HepG2 (cell line): ENCODE results near the gene PXMP4. TPM values are rescaled to one million over a fixed set of nuclear protein-coding genes. Genes with fewer than 3 reads are reported as not detected.
A peak's percentile ranks its signal among the peaks of the same experiment; 100 is the strongest.

Source experiments
- ERF ChIP-seq: IDR thresholded peaks from 2 replicates; pipeline ENCODE4 v1.6.1; 2018; ENCODE audit warnings: missing biosample characterization, missing genetic modification reagents
- IKZF4 ChIP-seq: sonication (generic); formaldehyde crosslinking; IDR thresholded peaks from 2 replicates; pipeline ENCODE4 v1.5.1; 2020; ENCODE audit warnings: borderline replicate concordance, mild to moderate bottlenecking, low read depth, missing genetic modification reagents; ENCODE audit errors: not compliant biosample characterization
- JARID2 ChIP-seq: sonication (generic); formaldehyde crosslinking; IDR thresholded peaks from 2 replicates; pipeline ENCODE4 v1.8.1; 2023; ENCODE audit warnings: missing genetic modification reagents, inconsistent platforms; ENCODE audit not compliant: insufficient replicate concordance
- KLF16 ChIP-seq, 2 experiments: sonication (generic) in 1 of 2; formaldehyde crosslinking in 1 of 2; IDR thresholded peaks; 2 replicates each; pipeline versions ENCODE4 v1.6.1 to v1.8.0; 2016 to 2023; ENCODE audit warnings: missing genetic modification reagents in 2 of 2, missing compliant biosample characterization in 1 of 2
- MIER3 ChIP-seq: IDR thresholded peaks from 2 replicates; pipeline ENCODE4 v1.6.1; 2016; ENCODE audit warnings: missing compliant biosample characterization, borderline replicate concordance
- RBM39 ChIP-seq: fragments of 200-400 bp; formaldehyde crosslinking; IDR thresholded peaks from one replicate; pipeline ENCODE4 v1.6.1; 2018; ENCODE audit warnings: antibody characterized with exemption, mild to moderate bottlenecking, low read depth, low read length; ENCODE audit not compliant: poor library complexity, severe bottlenecking
- SUZ12 ChIP-seq: fragments of 150-350 bp; IDR thresholded peaks from 2 replicates; pipeline ENCODE4 v1.6.1; 2014; ENCODE audit warnings: low read depth, low read length
- TAF15 ChIP-seq: fragments of 200-400 bp; formaldehyde crosslinking; IDR thresholded peaks from one replicate; pipeline ENCODE4 v1.6.1; 2018; ENCODE audit warnings: mild to moderate bottlenecking, low read depth, low read length; ENCODE audit not compliant: poor library complexity, severe bottlenecking
- TBX2 ChIP-seq: sonication (generic); formaldehyde crosslinking; IDR thresholded peaks from 2 replicates; pipeline ENCODE4 v1.5.0; 2020; ENCODE audit warnings: missing genetic modification reagents, mild to moderate bottlenecking, borderline replicate concordance
- ZFP90 ChIP-seq: sonication (generic); formaldehyde crosslinking; IDR thresholded peaks from 2 replicates; pipeline ENCODE4 v1.8.0; 2022; ENCODE audit warnings: missing genetic modification reagents, mild to moderate bottlenecking, inconsistent platforms, borderline replicate concordance
- ZFY ChIP-seq: sonication (generic); formaldehyde crosslinking; IDR thresholded peaks from 2 replicates; pipeline ENCODE4 v1.4.0; 2020; ENCODE audit warnings: missing genetic modification reagents
- ZNF432 ChIP-seq: sonication (generic); formaldehyde crosslinking; IDR thresholded peaks from 2 replicates; pipeline ENCODE4 v1.5.0; 2020; ENCODE audit warnings: missing genetic modification reagents, mild to moderate bottlenecking, borderline replicate concordance
- ZNF7 ChIP-seq: IDR thresholded peaks from 2 replicates; pipeline ENCODE4 v1.6.1; 2016; ENCODE audit warnings: missing biosample characterization, missing genetic modification reagents
- polyA plus RNA-seq, 8 experiments: library from polyadenylated mRNA; depleted of rRNA in 3 of 8; stranded (reverse) in 7 of 8; unstranded in 1 of 8; fragments of >200 nt; fragmentation: Illumina TruSeq in 4 of 8; extraction: Trizol in 4 of 8; gene quantifications; 2 replicates each; pipeline versions ENCODE4 v1.2.1 to v1.2.3, GENCODE V29; 2011 to 2016; ENCODE audit warnings: low read depth in 4 of 8, missing spikeins in 1 of 8, mixed read lengths in 1 of 8; ENCODE audit not compliant: insufficient read depth in 1 of 8
- total RNA-seq, 5 experiments: library from RNA; depleted of rRNA; stranded (reverse); fragments of >200 nt; fragmentation: Illumina TruSeq; extraction: Trizol; gene quantifications; 2 replicates each; pipeline ENCODE4 v1.2.3, GENCODE V29; 2016; ENCODE audit warnings: low read depth in 1 of 5
- TF ChIP-seq, protein P1 (sequence below): IDR thresholded peaks from 2 replicates; pipeline ENCODE4 v1.6.1; 2012; ENCODE audit warnings: low read length, improper control_type of control experiment
- TF ChIP-seq, protein P2 (sequence below): sonication (generic); formaldehyde crosslinking; IDR thresholded peaks from 2 replicates; pipeline ENCODE4 v1.4.0; 2020; ENCODE audit warnings: low read depth, mild to moderate bottlenecking, missing genetic modification reagents
- TF ChIP-seq, protein P3 (sequence below): IDR thresholded peaks from 2 replicates; pipeline ENCODE4 v1.6.1; 2016; ENCODE audit warnings: mild to moderate bottlenecking, missing biosample characterization, missing genetic modification reagents
- TF ChIP-seq, protein P4 (sequence below): IDR thresholded peaks from 2 replicates; pipeline ENCODE4 v1.4.0; 2020; ENCODE audit warnings: mild to moderate bottlenecking, missing genetic modification reagents
- TF ChIP-seq, protein P5 (sequence below): sonication (generic); formaldehyde crosslinking; IDR thresholded peaks from 2 replicates; pipeline ENCODE4 v1.5.0; 2020; ENCODE audit warnings: missing genetic modification reagents

Gene PXMP4
- total and polyA plus RNA-seq, 2 of the 13 experiments (the other 11 are each of a cell fraction or from before 2014, with no cell fraction given) = not detected

DNA sequence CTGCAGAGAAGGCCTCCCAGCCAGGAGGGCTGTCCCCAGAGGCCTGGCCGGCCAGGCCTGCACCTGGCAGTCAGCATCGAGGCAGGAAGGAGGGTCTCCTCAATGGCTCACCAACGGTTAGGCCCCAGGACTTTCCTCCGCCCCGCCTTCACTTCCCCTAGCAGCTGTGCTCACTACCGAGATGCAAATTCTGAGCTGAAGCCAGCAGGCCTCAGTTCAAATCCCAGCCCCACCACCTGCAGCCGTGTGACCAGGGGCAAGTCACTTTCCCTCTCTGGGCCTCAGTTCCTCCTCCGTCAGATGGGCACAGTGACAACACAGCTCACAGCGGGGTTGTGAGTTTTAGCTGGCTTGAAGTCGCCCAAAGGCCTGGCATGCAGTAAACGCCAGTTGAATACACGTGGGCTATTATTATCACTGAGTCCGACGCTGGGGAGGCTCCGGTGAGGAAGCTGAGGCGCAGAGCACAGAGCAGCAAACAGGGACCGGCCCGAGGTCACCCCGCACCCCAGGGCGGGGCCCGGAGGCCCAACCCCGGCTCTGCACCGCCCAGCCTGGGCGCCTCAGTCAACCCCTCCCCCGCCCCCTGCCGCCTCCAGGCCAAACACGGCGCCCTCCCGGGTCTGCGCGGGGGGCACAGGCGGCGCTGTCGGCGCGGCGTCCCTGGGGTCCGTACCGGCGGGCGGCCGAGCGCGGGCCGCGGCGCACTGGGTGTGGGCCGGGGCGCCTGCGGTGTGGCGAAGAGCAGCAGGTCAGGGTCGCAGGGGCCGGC lies 34.6 kb downstream of the PXMP4 start (continued):
- TF ChIP-seq JARID2 (no peak), TBX2 (peak; percentile 52; the same call in 1 of the 2 replicates), ZFP90 (CRISPR knock-in tag) (peak; percentile 85; the same call in 1 of the 2 replicates), ZFY (CRISPR knock-in tag) (peak; percentile 86), ZNF432 (CRISPR knock-in tag) (no peak), IKZF4 (CRISPR knock-in tag) (peak; percentile 24), MIER3 (no peak), SUZ12 (no peak), ERF (CRISPR knock-in tag) (0 out of 2 replicates have a peak, but pooled peaks have one; percentile 13), TAF15 (no peak), KLF16 (CRISPR knock-in tag; IDR thresholded peaks at IDR 0.05) (no peak; a peak in 1 of 4 replicates), ZNF7 (CRISPR knock-in tag) (no peak), RBM39 (peak; percentile 56)
- TF ChIP-seq, protein P1, sequence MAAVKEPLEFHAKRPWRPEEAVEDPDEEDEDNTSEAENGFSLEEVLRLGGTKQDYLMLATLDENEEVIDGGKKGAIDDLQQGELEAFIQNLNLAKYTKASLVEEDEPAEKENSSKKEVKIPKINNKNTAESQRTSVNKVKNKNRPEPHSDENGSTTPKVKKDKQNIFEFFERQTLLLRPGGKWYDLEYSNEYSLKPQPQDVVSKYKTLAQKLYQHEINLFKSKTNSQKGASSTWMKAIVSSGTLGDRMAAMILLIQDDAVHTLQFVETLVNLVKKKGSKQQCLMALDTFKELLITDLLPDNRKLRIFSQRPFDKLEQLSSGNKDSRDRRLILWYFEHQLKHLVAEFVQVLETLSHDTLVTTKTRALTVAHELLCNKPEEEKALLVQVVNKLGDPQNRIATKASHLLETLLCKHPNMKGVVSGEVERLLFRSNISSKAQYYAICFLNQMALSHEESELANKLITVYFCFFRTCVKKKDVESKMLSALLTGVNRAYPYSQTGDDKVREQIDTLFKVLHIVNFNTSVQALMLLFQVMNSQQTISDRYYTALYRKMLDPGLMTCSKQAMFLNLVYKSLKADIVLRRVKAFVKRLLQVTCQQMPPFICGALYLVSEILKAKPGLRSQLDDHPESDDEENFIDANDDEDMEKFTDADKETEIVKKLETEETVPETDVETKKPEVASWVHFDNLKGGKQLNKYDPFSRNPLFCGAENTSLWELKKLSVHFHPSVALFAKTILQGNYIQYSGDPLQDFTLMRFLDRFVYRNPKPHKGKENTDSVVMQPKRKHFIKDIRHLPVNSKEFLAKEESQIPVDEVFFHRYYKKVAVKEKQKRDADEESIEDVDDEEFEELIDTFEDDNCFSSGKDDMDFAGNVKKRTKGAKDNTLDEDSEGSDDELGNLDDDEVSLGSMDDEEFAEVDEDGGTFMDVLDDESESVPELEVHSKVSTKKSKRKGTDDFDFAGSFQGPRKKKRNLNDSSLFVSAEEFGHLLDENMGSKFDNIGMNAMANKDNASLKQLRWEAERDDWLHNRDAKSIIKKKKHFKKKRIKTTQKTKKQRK = no peak
- TF ChIP-seq, protein P2, sequence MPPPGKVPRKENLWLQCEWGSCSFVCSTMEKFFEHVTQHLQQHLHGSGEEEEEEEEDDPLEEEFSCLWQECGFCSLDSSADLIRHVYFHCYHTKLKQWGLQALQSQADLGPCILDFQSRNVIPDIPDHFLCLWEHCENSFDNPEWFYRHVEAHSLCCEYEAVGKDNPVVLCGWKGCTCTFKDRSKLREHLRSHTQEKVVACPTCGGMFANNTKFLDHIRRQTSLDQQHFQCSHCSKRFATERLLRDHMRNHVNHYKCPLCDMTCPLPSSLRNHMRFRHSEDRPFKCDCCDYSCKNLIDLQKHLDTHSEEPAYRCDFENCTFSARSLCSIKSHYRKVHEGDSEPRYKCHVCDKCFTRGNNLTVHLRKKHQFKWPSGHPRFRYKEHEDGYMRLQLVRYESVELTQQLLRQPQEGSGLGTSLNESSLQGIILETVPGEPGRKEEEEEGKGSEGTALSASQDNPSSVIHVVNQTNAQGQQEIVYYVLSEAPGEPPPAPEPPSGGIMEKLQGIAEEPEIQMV (CRISPR knock-in tag) = no peak; the same call in 1 of the 2 replicates
- TF ChIP-seq, protein P3, sequence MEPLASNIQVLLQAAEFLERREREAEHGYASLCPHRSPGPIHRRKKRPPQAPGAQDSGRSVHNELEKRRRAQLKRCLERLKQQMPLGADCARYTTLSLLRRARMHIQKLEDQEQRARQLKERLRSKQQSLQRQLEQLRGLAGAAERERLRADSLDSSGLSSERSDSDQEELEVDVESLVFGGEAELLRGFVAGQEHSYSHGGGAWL (CRISPR knock-in tag) = no peak; the same call in 1 of the 2 replicates
- TF ChIP-seq, protein P4, sequence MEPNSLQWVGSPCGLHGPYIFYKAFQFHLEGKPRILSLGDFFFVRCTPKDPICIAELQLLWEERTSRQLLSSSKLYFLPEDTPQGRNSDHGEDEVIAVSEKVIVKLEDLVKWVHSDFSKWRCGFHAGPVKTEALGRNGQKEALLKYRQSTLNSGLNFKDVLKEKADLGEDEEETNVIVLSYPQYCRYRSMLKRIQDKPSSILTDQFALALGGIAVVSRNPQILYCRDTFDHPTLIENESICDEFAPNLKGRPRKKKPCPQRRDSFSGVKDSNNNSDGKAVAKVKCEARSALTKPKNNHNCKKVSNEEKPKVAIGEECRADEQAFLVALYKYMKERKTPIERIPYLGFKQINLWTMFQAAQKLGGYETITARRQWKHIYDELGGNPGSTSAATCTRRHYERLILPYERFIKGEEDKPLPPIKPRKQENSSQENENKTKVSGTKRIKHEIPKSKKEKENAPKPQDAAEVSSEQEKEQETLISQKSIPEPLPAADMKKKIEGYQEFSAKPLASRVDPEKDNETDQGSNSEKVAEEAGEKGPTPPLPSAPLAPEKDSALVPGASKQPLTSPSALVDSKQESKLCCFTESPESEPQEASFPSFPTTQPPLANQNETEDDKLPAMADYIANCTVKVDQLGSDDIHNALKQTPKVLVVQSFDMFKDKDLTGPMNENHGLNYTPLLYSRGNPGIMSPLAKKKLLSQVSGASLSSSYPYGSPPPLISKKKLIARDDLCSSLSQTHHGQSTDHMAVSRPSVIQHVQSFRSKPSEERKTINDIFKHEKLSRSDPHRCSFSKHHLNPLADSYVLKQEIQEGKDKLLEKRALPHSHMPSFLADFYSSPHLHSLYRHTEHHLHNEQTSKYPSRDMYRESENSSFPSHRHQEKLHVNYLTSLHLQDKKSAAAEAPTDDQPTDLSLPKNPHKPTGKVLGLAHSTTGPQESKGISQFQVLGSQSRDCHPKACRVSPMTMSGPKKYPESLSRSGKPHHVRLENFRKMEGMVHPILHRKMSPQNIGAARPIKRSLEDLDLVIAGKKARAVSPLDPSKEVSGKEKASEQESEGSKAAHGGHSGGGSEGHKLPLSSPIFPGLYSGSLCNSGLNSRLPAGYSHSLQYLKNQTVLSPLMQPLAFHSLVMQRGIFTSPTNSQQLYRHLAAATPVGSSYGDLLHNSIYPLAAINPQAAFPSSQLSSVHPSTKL = no peak
- TF ChIP-seq, protein P5, sequence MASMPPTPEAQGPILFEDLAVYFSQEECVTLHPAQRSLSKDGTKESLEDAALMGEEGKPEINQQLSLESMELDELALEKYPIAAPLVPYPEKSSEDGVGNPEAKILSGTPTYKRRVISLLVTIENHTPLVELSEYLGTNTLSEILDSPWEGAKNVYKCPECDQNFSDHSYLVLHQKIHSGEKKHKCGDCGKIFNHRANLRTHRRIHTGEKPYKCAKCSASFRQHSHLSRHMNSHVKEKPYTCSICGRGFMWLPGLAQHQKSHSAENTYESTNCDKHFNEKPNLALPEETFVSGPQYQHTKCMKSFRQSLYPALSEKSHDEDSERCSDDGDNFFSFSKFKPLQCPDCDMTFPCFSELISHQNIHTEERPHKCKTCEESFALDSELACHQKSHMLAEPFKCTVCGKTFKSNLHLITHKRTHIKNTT = no peak
